RWPE1 (cell line): Measurements from ENCODE around the gene UTP25.
"Not testable (repeated sequence)": the region's sequence is repeated elsewhere in the genome, so short reads cannot be mapped to it uniquely, and the experiment has no call there.

Experiments used
- CTCF ChIA-PET: fragments of 350-600 bp; sonication (Branson Sonifier 250); formaldehyde crosslinking; extraction: SDS; loops from one replicate; lab custom pipeline; 2021; lab: Yijun Ruan, JAX
- POLR2A ChIA-PET: fragments of 400-600 bp; formaldehyde crosslinking; extraction: SDS; loops from one replicate; lab custom pipeline; 2020; ENCODE audit warnings: antibody characterized with exemption; ENCODE audit not compliant: low non-redundant PET; lab: Yijun Ruan, JAX
- DNase-seq: peaks from one replicate; pipeline ENCODE4 v3.0.0; 2012; ENCODE audit warnings: low spot score
- H3K27ac ChIP-seq: fragments of 450-650 bp; 2 replicates; pipeline ENCODE4 v1.5.1; 2017
- TF ChIP-seq, protein P1 (sequence below): fragments of 450-650 bp; conservative IDR thresholded peaks from 2 replicates; pipeline ENCODE4 v1.5.1; 2017; ENCODE audit warnings: low read depth, mild to moderate bottlenecking

UTP25 gene

DNA sequence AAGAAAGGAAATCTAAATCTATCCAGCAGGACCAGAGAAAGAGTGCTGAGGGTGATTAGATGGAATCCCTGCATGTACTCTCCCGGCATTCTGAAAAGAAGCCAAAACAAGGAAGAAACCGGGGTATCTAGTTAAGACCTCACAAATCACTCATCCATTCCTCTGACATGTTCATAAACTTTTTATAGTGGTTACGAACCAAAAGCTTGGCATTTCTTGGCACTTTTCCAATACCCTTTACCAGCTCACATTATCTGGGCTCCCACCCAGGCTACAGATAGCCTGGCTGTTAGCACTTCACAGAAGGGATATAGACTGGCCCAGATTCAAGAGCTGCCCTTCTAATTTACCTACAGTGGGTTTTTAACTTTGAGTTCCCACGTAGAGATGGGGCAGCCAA lies 41.6 kb upstream of the UTP25 start:
- TF ChIP-seq, protein P1, sequence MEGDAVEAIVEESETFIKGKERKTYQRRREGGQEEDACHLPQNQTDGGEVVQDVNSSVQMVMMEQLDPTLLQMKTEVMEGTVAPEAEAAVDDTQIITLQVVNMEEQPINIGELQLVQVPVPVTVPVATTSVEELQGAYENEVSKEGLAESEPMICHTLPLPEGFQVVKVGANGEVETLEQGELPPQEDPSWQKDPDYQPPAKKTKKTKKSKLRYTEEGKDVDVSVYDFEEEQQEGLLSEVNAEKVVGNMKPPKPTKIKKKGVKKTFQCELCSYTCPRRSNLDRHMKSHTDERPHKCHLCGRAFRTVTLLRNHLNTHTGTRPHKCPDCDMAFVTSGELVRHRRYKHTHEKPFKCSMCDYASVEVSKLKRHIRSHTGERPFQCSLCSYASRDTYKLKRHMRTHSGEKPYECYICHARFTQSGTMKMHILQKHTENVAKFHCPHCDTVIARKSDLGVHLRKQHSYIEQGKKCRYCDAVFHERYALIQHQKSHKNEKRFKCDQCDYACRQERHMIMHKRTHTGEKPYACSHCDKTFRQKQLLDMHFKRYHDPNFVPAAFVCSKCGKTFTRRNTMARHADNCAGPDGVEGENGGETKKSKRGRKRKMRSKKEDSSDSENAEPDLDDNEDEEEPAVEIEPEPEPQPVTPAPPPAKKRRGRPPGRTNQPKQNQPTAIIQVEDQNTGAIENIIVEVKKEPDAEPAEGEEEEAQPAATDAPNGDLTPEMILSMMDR: no peak
- CTCF ChIA-PET: interaction anchor here (1.1 kb wide), 1 partner anchor 18 kb away, joined by 4 read pairs; no protein-coding TSS in a partner anchor

DNA sequence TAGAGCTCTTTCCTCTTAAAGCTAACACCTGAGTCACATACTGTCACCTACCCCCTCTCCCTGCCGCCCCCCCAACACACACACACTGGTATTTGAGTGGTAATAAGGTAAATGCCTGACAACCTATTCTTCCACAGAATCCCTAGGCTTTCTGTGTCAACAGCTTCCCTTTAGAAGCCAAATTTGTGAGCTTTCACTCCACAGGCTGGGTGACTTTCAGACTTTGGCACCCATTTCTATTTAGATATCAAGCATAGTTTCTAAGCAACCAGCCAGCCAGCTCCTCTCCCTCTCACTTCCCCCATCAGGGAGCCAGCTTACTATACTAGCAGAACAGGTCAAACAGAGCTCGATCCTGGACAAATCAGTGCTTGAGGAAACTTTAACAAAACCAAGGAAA lies 40.2 kb upstream of the UTP25 start:
- ChIA-PET POLR2A (no interaction called here), CTCF (interaction anchor here (0.6 to 0.7 kb wide), 3 partner anchors 17 to 211 kb away, joined by 3 to 6 read pairs (median 4); no protein-coding TSS in a partner anchor)
- H3K27ac ChIP-seq: no peak overlapping the region

More for the DNA sequence above, 41.6 kb upstream of the UTP25 start:
- POLR2A ChIA-PET: no interaction called here
- H3K27ac ChIP-seq: no peak overlapping the region
- no peak for DNase-seq

DNA sequence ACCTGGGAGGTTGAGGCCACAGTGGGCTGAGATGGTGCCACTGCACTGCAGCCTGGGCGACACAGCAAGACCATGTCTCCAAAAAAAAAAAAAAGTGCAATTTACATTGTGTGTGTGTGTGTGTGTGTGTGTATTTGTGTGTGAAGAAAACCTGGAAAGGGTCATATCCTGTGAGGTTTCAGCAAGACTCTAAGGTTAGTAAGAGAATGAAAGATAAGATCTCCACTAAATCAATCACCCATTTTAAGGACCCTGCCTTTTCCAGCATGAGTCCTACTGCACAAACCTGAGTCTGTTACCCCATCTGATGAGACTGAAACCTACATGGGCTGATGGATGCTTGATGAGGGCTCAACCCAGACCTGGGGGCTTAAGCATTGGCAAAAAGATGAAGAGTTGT lies 38.5 kb upstream of the UTP25 start:
- H3K27ac ChIP-seq: no peak overlapping the region
- TF ChIP-seq, protein P1: no peak
- DNase-seq: no peak
- ChIA-PET POLR2A (no interaction called here), CTCF (no interaction called here)

More for the DNA sequence above, 40.2 kb upstream of the UTP25 start:
- TF ChIP-seq, protein P1: no peak
- DNase-seq: no peak

DNA sequence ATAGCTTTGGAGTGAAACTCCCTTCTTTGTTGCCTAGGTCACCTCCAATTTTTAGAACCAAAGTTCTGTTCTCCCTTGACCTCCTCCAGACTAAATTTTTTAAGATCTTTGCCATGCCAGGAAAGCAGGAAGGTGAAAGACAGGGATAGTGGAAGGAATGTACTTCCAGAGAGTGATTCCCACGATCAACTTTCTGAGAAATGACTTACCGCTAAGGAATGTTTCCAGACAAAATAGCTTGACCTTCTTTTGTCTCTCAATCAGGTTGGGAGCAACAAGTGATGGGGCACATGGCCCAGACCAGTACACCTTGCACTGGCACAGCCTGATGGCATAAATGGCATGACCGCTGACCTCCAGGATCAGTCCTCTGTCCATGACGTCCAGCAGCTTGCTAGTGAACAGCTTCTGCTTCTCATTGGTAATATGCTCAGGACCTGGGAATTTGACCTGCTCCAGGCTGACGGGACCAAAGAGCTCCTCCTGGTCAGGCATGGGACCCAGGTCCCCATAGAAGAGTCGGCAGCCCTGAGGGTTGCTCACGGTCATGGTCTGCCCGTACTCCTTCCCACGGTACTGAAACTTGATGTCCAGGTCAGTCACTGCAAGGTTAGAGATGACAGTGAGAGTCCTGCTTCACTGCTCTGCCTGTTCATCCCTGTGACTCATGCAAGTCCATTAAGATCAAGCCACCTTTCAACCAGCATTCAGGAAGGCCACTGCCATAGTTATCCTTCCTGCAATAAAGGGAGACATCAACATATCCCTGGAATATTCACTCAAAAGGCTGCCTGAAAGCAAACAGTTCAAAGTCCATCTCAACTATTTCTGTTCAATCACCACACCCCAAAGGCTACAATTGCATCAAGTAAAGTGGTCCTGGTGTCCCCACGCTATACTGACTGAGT lies 37.2 kb upstream of the UTP25 start:
- CTCF ChIA-PET: no interaction called here
- DNase-seq: no peak
- POLR2A ChIA-PET: interaction anchor here (1.0 kb wide), 1 partner anchor 9 kb away, joined by 3 read pairs; no protein-coding TSS in a partner anchor
- TF ChIP-seq, protein P1: no peak
- no peak overlapping the region for H3K27ac ChIP-seq

DNA sequence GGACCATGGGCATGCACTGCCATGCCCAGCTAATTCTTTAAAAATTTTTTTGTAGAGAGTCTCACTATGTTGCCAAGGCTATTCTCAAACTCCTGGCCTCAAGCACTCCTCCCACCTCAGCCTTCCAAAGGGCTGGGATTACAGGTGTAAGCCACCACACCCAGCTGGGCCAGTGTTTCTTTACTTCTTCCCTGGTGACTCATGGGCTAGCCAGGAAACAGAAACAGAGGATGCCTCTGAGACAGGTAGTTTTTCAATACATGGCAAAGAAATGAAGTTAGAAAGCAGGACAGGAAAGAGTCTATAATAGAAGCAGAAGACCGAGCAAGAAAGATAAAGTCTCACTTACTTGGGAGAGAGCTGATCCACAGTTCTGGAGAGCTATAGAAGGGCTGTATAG lies 35.9 kb upstream of the UTP25 start:
- H3K27ac ChIP-seq: no peak overlapping the region
- ChIA-PET CTCF (interaction anchor here (1.8 kb wide), 1 partner anchor 32 kb away, joined by 8 read pairs; no protein-coding TSS in a partner anchor), POLR2A (no interaction called here)
- TF ChIP-seq, protein P1: no peak
- no peak for DNase-seq

DNA sequence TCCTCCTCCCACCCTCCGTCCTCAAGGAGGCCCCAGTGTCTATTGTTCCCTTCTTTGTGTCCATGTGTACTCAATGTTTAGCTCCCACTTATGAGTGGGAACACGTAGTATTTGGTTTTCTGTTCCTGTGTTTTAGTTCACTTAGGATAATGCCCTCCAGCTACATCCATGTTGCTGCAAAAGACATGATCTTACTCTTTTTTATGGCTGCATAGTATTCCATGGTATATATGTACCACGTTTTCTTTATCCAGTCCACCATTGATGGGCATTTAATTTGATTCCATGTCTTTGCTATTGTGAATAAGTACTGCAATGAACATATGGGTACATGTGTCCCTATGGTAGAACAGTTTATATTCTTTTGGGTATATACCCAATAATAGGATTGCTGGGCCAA lies 34.1 kb upstream of the UTP25 start:
- H3K27ac ChIP-seq, CTCF ChIA-PET, DNase-seq, POLR2A ChIA-PET: not testable (repeated sequence)
